ENCODE results near the gene BTN1A1. TPM values are rescaled to one million over a fixed set of nuclear protein-coding genes. Genes with fewer than 3 reads are reported as not detected.

The BTN1A1 gene
- total RNA-seq, 1 donor from 2014 or later = not detected

- TF ChIP-seq CTCF (IDR thresholded peaks at IDR 0.05; ENCODE audit: insufficient read depth, low read length, poor library complexity, severe bottlenecking) = no peak
- H3K4me3 ChIP-seq (ENCODE audit: low read depth, low read length) = no peak overlapping the region
- H3K36me3 ChIP-seq (ENCODE audit: control insufficient read depth, insufficient read depth, low read length) = no peaks in the 10 kb centered on the region
- no peaks in the 10 kb centered on the region for H3K27me3 ChIP-seq (ENCODE audit: control insufficient read depth, insufficient read depth, low read length)
- DNase-seq (ENCODE audit: low read depth) = no peak
These were observed 14.9 kb upstream of the BTN1A1 start for GRCh38 chr6:26485112-26485780.

GRCh38 chr6:26486358-26486757 is 13.7 kb upstream of the BTN1A1 start:
- DNase-seq (ENCODE audit: low read depth) = no peak
- H3K36me3 ChIP-seq (ENCODE audit: control insufficient read depth, insufficient read depth, low read length) = no peaks in the 10 kb centered on the region
- no peaks in the 10 kb centered on the region for H3K27me3 ChIP-seq (ENCODE audit: control insufficient read depth, insufficient read depth, low read length)
- H3K4me3 ChIP-seq (ENCODE audit: low read depth, low read length) = no peak overlapping the region
- no peak for TF ChIP-seq CTCF (IDR thresholded peaks at IDR 0.05; ENCODE audit: insufficient read depth, low read length, poor library complexity, severe bottlenecking)

- no peaks in the 10 kb centered on the region for H3K27me3 ChIP-seq (ENCODE audit: control insufficient read depth, insufficient read depth, low read length)
- no peak for TF ChIP-seq CTCF (IDR thresholded peaks at IDR 0.05; ENCODE audit: insufficient read depth, low read length, poor library complexity, severe bottlenecking)
- no peak for DNase-seq (ENCODE audit: low read depth)
These were observed 12.6 kb upstream of the BTN1A1 start for GRCh38 chr6:26487466-26487865.

GRCh38 chr6:26489996-26490964 is 9.8 kb upstream of the BTN1A1 start:
- Histone ChIP-seq H3K36me3 (ENCODE audit: control insufficient read depth, insufficient read depth, low read length) (no peaks in the 10 kb centered on the region), H3K27me3 (ENCODE audit: control insufficient read depth, insufficient read depth, low read length) (no peaks in the 10 kb centered on the region), H3K4me3 (ENCODE audit: low read depth, low read length) (no peak overlapping the region)
- no peak for TF ChIP-seq CTCF (IDR thresholded peaks at IDR 0.05; ENCODE audit: insufficient read depth, low read length, poor library complexity, severe bottlenecking)
- no peak for DNase-seq (ENCODE audit: low read depth)

More at GRCh38 chr6:26487466-26487865, 12.6 kb upstream of the BTN1A1 start:
- H3K4me3 ChIP-seq (ENCODE audit: low read depth, low read length) = no peak overlapping the region
- no peaks in the 10 kb centered on the region for H3K36me3 ChIP-seq (ENCODE audit: control insufficient read depth, insufficient read depth, low read length)

GRCh38 chr6:26491604-26492003 is 8.5 kb upstream of the BTN1A1 start:
- H3K27me3 ChIP-seq (ENCODE audit: control insufficient read depth, insufficient read depth, low read length) = no peaks in the 10 kb centered on the region
- H3K4me3 ChIP-seq (ENCODE audit: low read depth, low read length) = no peak overlapping the region
- TF ChIP-seq CTCF (IDR thresholded peaks at IDR 0.05; ENCODE audit: insufficient read depth, low read length, poor library complexity, severe bottlenecking) = no peak
- no peak for DNase-seq (ENCODE audit: low read depth)
- H3K36me3 ChIP-seq (ENCODE audit: control insufficient read depth, insufficient read depth, low read length) = no peaks in the 10 kb centered on the region
